ENCODE measurements around the gene GON4L.
"Not testable (repeated sequence)": the region's sequence is repeated elsewhere in the genome, so short reads cannot be mapped to it uniquely, and the experiment has no call there.

The GON4L gene

GRCh38 chr1:155859881-155860871 lies 3.2 kb upstream of the GON4L start:
- DNase-seq = peak; percentile 77 to 83

GRCh38 chr1:155859234-155859829 lies 2.3 kb upstream of the GON4L start, which contains the start of gene SYT11:
Gene SYT11 (plus strand): TSS chr1:155859567. CDS start chr1:155859762, 195 bp downstream.
- peak; percentile 93 to 94 for DNase-seq

More at GRCh38 chr1:155859881-155860871, 3.2 kb upstream of the GON4L start:
- peak; percentile 53 for TF ChIP-seq POLR2A (IDR thresholded peaks at IDR 0.05; ENCODE audit: low read length)
- TF ChIP-seq GATA1 (IDR thresholded peaks at IDR 0.05; ENCODE audit: low read depth, low read length) = no peak

GRCh38 chr1:155858800-155859233 lies 1.8 kb upstream of the GON4L start:
- DNase-seq = no peak
- no peak for TF ChIP-seq POLR2A (IDR thresholded peaks at IDR 0.05; ENCODE audit: low read length)
- no peak for TF ChIP-seq GATA1 (IDR thresholded peaks at IDR 0.05; ENCODE audit: low read depth, low read length)

More at GRCh38 chr1:155859234-155859829, 2.3 kb upstream of the GON4L start, which contains the start of gene SYT11:
- no peak for TF ChIP-seq GATA1 (IDR thresholded peaks at IDR 0.05; ENCODE audit: low read depth, low read length)
- TF ChIP-seq POLR2A (IDR thresholded peaks at IDR 0.05; ENCODE audit: low read length) = no peak

GRCh38 chr1:155856257-155856974 lies 598 bp downstream of the GON4L start:
- no peak for TF ChIP-seq GATA1 (IDR thresholded peaks at IDR 0.05; ENCODE audit: low read depth, low read length)
- no peak for TF ChIP-seq POLR2A (IDR thresholded peaks at IDR 0.05; ENCODE audit: low read length)
- DNase-seq = no peak

GRCh38 chr1:155850345-155850744 lies 6.7 kb downstream of the GON4L start:
- no peak for TF ChIP-seq GATA1 (IDR thresholded peaks at IDR 0.05; ENCODE audit: low read depth, low read length)
- TF ChIP-seq POLR2A (IDR thresholded peaks at IDR 0.05; ENCODE audit: low read length) = no peak
- DNase-seq = peak; percentile 37 to 42

- DNase-seq = peak; percentile 76 to 80
- TF ChIP-seq GATA1 (IDR thresholded peaks at IDR 0.05; ENCODE audit: low read depth, low read length) (no peak), POLR2A (IDR thresholded peaks at IDR 0.05; ENCODE audit: low read length) (peak; percentile 41)
These were observed 9.0 kb downstream of the GON4L start for GRCh38 chr1:155847823-155848529.

- no peak for DNase-seq
- TF ChIP-seq POLR2A (IDR thresholded peaks at IDR 0.05; ENCODE audit: low read length) = no peak
- no peak for TF ChIP-seq GATA1 (IDR thresholded peaks at IDR 0.05; ENCODE audit: low read depth, low read length)
These were observed 12.1 kb downstream of the GON4L start for GRCh38 chr1:155844860-155845421.

- DNase-seq = no peak
- TF ChIP-seq POLR2A (IDR thresholded peaks at IDR 0.05; ENCODE audit: low read length) = no peak
- TF ChIP-seq GATA1 (IDR thresholded peaks at IDR 0.05; ENCODE audit: low read depth, low read length) = no peak
These were observed 16.6 kb downstream of the GON4L start for GRCh38 chr1:155840386-155840785.

GRCh38 chr1:155835548-155835947 lies 21.5 kb downstream of the GON4L start:
- TF ChIP-seq GATA1 (IDR thresholded peaks at IDR 0.05; ENCODE audit: low read depth, low read length) = no peak
- DNase-seq = no peak

- not testable (repeated sequence) for DNase-seq
These were observed 22.1 kb downstream of the GON4L start for GRCh38 chr1:155834927-155835399.

GRCh38 chr1:155834296-155834926 lies 22.6 kb downstream of the GON4L start:
- peak; percentile 61 to 62 for DNase-seq
- TF ChIP-seq POLR2A (IDR thresholded peaks at IDR 0.05; ENCODE audit: low read length) (no peak), GATA1 (IDR thresholded peaks at IDR 0.05; ENCODE audit: low read depth, low read length) (no peak)

GRCh38 chr1:155833665-155834295 lies 23.2 kb downstream of the GON4L start:
- TF ChIP-seq GATA1 (IDR thresholded peaks at IDR 0.05; ENCODE audit: low read depth, low read length) = no peak
- TF ChIP-seq POLR2A (IDR thresholded peaks at IDR 0.05; ENCODE audit: low read length) = no peak
- DNase-seq = no peak

Data from erythroblast (primary cell).